GM18508 (cell line): ENCODE data around the gene DDX43.
"Not testable (repeated sequence)": the region's sequence is repeated elsewhere in the genome, so short reads cannot be mapped to it uniquely, and the experiment has no call there.

Experiments
- ATAC-seq: cut with Tn5 transposase; IDR thresholded peaks from one replicate; pipeline ENCODE4 v1.9.1; 2021; ENCODE audit warnings: moderate number of reproducible peaks; ENCODE audit not compliant: insufficient read depth, unreplicated experiment

The DDX43 gene

GRCh38 chr6:73388433-73388799 is 6.2 kb upstream of the DDX43 start:
- peak; percentile 24 for ATAC-seq

GRCh38 chr6:73388800-73389512 is 5.7 kb upstream of the DDX43 start:
- ATAC-seq: peak; percentile 59

GRCh38 chr6:73389854-73390253 is 4.8 kb upstream of the DDX43 start:
- ATAC-seq: no peak

- no peak for ATAC-seq
Measured at GRCh38 chr6:73391675-73392074, 3.0 kb upstream of the DDX43 start.

- not testable (repeated sequence) for ATAC-seq
Measured at GRCh38 chr6:73392188-73392587, 2.4 kb upstream of the DDX43 start.

GRCh38 chr6:73393278-73393677 is 1.4 kb upstream of the DDX43 start:
- ATAC-seq: no peak

GRCh38 chr6:73395875-73396274 is 1.2 kb downstream of the DDX43 start:
- no peak for ATAC-seq

GRCh38 chr6:73400656-73401055 is 6.0 kb downstream of the DDX43 start:
- no peak for ATAC-seq

- no peak for ATAC-seq
Measured at GRCh38 chr6:73409395-73409794, 14.8 kb downstream of the DDX43 start.

- no peak for ATAC-seq
Measured at GRCh38 chr6:73413102-73413501, 18.5 kb downstream of the DDX43 start.

GRCh38 chr6:73418081-73418741 is 23.6 kb downstream of the DDX43 start:
- no peak for ATAC-seq

GRCh38 chr6:73421534-73421933 is 26.9 kb downstream of the DDX43 start:
- no peak for ATAC-seq

- no peak for ATAC-seq
Measured at GRCh38 chr6:73435236-73435635, 40.6 kb downstream of the DDX43 start.

- ATAC-seq: no peak
Measured at GRCh38 chr6:73443555-73443954, 48.9 kb downstream of the DDX43 start.

GRCh38 chr6:73451223-73452106 is 56.8 kb downstream of the DDX43 start:
- peak; percentile 31 for ATAC-seq

- peak; percentile 43 for ATAC-seq
Measured at GRCh38 chr6:73452107-73452461, 57.5 kb downstream of the DDX43 start, which contains the start of gene CGAS. Gene CGAS (minus strand): TSS chr6:73452297. CDS start chr6:73452181, 116 bp downstream.

GRCh38 chr6:73455865-73456629 is 61.4 kb downstream of the DDX43 start:
- no peak for ATAC-seq

GRCh38 chr6:73459474-73459873 is 64.8 kb downstream of the DDX43 start:
- ATAC-seq: not testable (repeated sequence)

- ATAC-seq: no peak
Measured at GRCh38 chr6:73460056-73460455, 65.4 kb downstream of the DDX43 start.
